HG03457 (cell line): ENCODE results near the gene PIGX.
"Not testable (repeated sequence)": the region's sequence is repeated elsewhere in the genome, so short reads cannot be mapped to it uniquely, and the experiment has no call there.

Experiments used
- ATAC-seq: cut with Tn5 transposase; IDR thresholded peaks from one replicate; pipeline ENCODE4 v1.9.1; 2021; ENCODE audit warnings: moderate number of reproducible peaks; ENCODE audit not compliant: unreplicated experiment

Gene PIGX

GRCh38 chr3:196700801-196701200 lies 11.4 kb upstream of the PIGX start:
- no peak for ATAC-seq

- no peak for ATAC-seq
Observed at GRCh38 chr3:196706327-196706726, 5.8 kb upstream of the PIGX start.

- ATAC-seq = no peak
Observed at GRCh38 chr3:196706731-196707130, 5.4 kb upstream of the PIGX start.

GRCh38 chr3:196707566-196707965 lies 4.6 kb upstream of the PIGX start:
- ATAC-seq = no peak

- ATAC-seq = no peak
Observed at GRCh38 chr3:196708467-196708866, 3.7 kb upstream of the PIGX start.

GRCh38 chr3:196712514-196713413 lies 587 bp downstream of the PIGX start:
- ATAC-seq = peak; percentile 43

- ATAC-seq = not testable (repeated sequence)
Observed at GRCh38 chr3:196717162-196717561, 5.0 kb downstream of the PIGX start.

- ATAC-seq = no peak
Observed at GRCh38 chr3:196721097-196721496, 8.9 kb downstream of the PIGX start.

GRCh38 chr3:196726788-196727675 lies 14.9 kb downstream of the PIGX start:
- ATAC-seq = no peak

- ATAC-seq = no peak
Observed at GRCh38 chr3:196735751-196736150, 23.6 kb downstream of the PIGX start.

- no peak for ATAC-seq
Observed at GRCh38 chr3:196736670-196737374, 24.6 kb downstream of the PIGX start.

GRCh38 chr3:196737655-196738054 lies 25.5 kb downstream of the PIGX start:
- ATAC-seq = no peak

GRCh38 chr3:196739671-196740480 lies 27.7 kb downstream of the PIGX start, which contains the start of gene PAK2:
Gene PAK2, plus strand, starts transcription at chr3:196739857. Its CDS starts 42,790 bp downstream, at chr3:196782647.
- ATAC-seq = peak; percentile 84

- no peak for ATAC-seq
Observed at GRCh38 chr3:196740481-196741248, 28.5 kb downstream of the PIGX start.

- no peak for ATAC-seq
Observed at GRCh38 chr3:196741249-196741889, 29.2 kb downstream of the PIGX start.

GRCh38 chr3:196743569-196743968 lies 31.4 kb downstream of the PIGX start:
- not testable (repeated sequence) for ATAC-seq

- ATAC-seq = no peak
Observed at GRCh38 chr3:196749125-196749524, 36.9 kb downstream of the PIGX start.

GRCh38 chr3:196753201-196753600 lies 41.0 kb downstream of the PIGX start:
- ATAC-seq = no peak
